Thyroid gland (tissue), 4 donors: Measurements from ENCODE around the gene RELL1. TPM values are rescaled to one million over a fixed set of nuclear protein-coding genes. Genes with fewer than 3 reads are reported as not detected.

Experiments
- DNase-seq, 2 donors: peaks; one replicate each; pipeline ENCODE4 v3.0.0-alpha.2; 2019
- H3K27ac ChIP-seq, 3 donors: fragments of 200-600 bp; sonication (generic); 1 replicate in 2 of 3; 2 replicates in 1 of 3; pipeline ENCODE4 v1.5.1; 2016 to 2019; ENCODE audit warnings: mild to moderate bottlenecking in 1 of 3, moderate library complexity in 1 of 3
- H3K27me3 ChIP-seq: fragments of 200-600 bp; sonication (generic); one replicate; pipeline ENCODE4 v1.5.1; 2019
- H3K36me3 ChIP-seq, 2 donors: fragments of 200-600 bp; sonication (generic); one replicate each; pipeline ENCODE4 v1.5.1; 2016 to 2019
- H3K4me1 ChIP-seq, 2 donors: fragments of 200-600 bp; sonication (generic); one replicate each; pipeline ENCODE4 v1.5.1; 2017 to 2019
- H3K4me3 ChIP-seq, 3 donors: fragments of 200-600 bp; sonication (generic); replicated peaks in 1 of 3; 1 replicate in 2 of 3; 2 replicates in 1 of 3; pipeline ENCODE4 v1.5.1; 2016; ENCODE audit warnings: mild to moderate bottlenecking in 1 of 3
- H3K9me3 ChIP-seq: fragments of 200-600 bp; sonication (generic); one replicate; pipeline ENCODE4 v1.5.1; 2017
- CTCF ChIP-seq, 6 experiments: fragments of 200-600 bp in 3 of 6; fragments of 450-650 bp in 3 of 6; sonication (generic) in 3 of 6; IDR thresholded peaks; one replicate each; pipeline ENCODE4 v1.5.1; 2016 to 2019; ENCODE audit warnings: antibody characterized with exemption in 6 of 6, mild to moderate bottlenecking in 2 of 6, inconsistent platforms in 1 of 6, moderate library complexity in 1 of 6
- POLR2A ChIP-seq, 2 donors: fragments of 450-650 bp; IDR thresholded peaks; one replicate each; pipeline ENCODE4 v1.6.1; 2017; ENCODE audit warnings: antibody characterized with exemption in 2 of 2, mild to moderate bottlenecking in 2 of 2, moderate library complexity in 1 of 2
- WGBS, 2 donors: methylation state at CpG; one replicate each; pipeline ENCODE4 v1.1.5; 2017; 5-methylcytosine and 5-hydroxymethylcytosine counted together
- intact Hi-C: fragments of 100-400 bp; cut with DNase I; formaldehyde crosslinking; loops from one replicate; pipeline ENCODE4 v1.15.1; 2023
- total RNA-seq, 4 donors: library from RNA; depleted of rRNA; stranded (reverse); fragments of >200 nt; gene quantifications; one replicate each; pipeline ENCODE4 v1.2.3, GENCODE V29; 2016

Gene RELL1
- total RNA-seq, 4 donors from 2014 or later: 105 to 123 (median 116) TPM

- no peak for DNase-seq
- no peaks in the 10 kb centered on the region for H3K9me3 ChIP-seq
- TF ChIP-seq CTCF (IDR thresholded peaks at IDR 0.05) (no peak), POLR2A (IDR thresholded peaks at IDR 0.05) (no peak)
- no peaks in the 10 kb centered on the region for H3K36me3 ChIP-seq
- intact Hi-C loops: no loop called here
- H3K27me3 ChIP-seq: no peaks in the 10 kb centered on the region
- no peak overlapping the region for H3K27ac ChIP-seq
- WGBS, 2 donors: 0 to 6% methylated on average over 1 of the region's 1 CpG
- H3K4me1 ChIP-seq: no peaks in the 10 kb centered on the region
- H3K4me3 ChIP-seq: no peak overlapping the region
Observed at GRCh38 chr4:37591349-37591748, 94.8 kb downstream of the RELL1 start.

- WGBS, 2 donors: 82 to 86% methylated on average over 1 to 6 of the region's 6 CpGs
- intact Hi-C loops: no loop called here
- DNase-seq: no peak
- no peak overlapping the region for H3K4me3 ChIP-seq
- no peaks in the 10 kb centered on the region for H3K9me3 ChIP-seq
- H3K36me3 ChIP-seq: no peaks in the 10 kb centered on the region
- no peaks in the 10 kb centered on the region for H3K27me3 ChIP-seq
- H3K4me1 ChIP-seq: no peaks in the 10 kb centered on the region
- no peak for TF ChIP-seq CTCF (IDR thresholded peaks at IDR 0.05)
- no peak for TF ChIP-seq POLR2A (IDR thresholded peaks at IDR 0.05)
- H3K27ac ChIP-seq: no peak overlapping the region
Observed at GRCh38 chr4:37590016-37590415, 96.2 kb downstream of the RELL1 start.

GRCh38 chr4:37588150-37588549, 98.0 kb downstream of the RELL1 start:
- TF ChIP-seq CTCF (IDR thresholded peaks at IDR 0.05) (no peak), POLR2A (IDR thresholded peaks at IDR 0.05) (no peak)
- H3K9me3 ChIP-seq: no peaks in the 10 kb centered on the region
- no peaks in the 10 kb centered on the region for H3K36me3 ChIP-seq
- WGBS, 2 donors: 92 to 94% methylated on average over 9 of the region's 9 CpGs
- intact Hi-C loops: no loop called here
- DNase-seq: no peak
- H3K4me1 ChIP-seq: no peaks in the 10 kb centered on the region
- H3K27me3 ChIP-seq: no peaks in the 10 kb centered on the region
- H3K4me3 ChIP-seq: no peak overlapping the region
- H3K27ac ChIP-seq: no peak overlapping the region

GRCh38 chr4:37586194-37586593, 100.0 kb downstream of the RELL1 start:
- no peak for DNase-seq
- 44 to 46% methylated on average over 6 of the region's 6 CpGs for WGBS, 2 donors
- Histone ChIP-seq H3K9me3 (no peaks in the 10 kb centered on the region), H3K4me1 (no peaks in the 10 kb centered on the region), H3K27ac (no peak overlapping the region), H3K4me3 (no peak overlapping the region), H3K27me3 (no peaks in the 10 kb centered on the region), H3K36me3 (no peaks in the 10 kb centered on the region)
- TF ChIP-seq POLR2A (IDR thresholded peaks at IDR 0.05) (no peak), CTCF (IDR thresholded peaks at IDR 0.05) (no peak)
- intact Hi-C loops: no loop called here

- no peaks in the 10 kb centered on the region for H3K27me3 ChIP-seq
- no peak overlapping the region for H3K4me3 ChIP-seq
- H3K36me3 ChIP-seq: no peaks in the 10 kb centered on the region
- intact Hi-C loops: no loop called here
- WGBS, 2 donors: 82 to 83% methylated on average over 9 of the region's 9 CpGs
- no peak for DNase-seq
- H3K4me1 ChIP-seq: no peaks in the 10 kb centered on the region
- no peak overlapping the region for H3K27ac ChIP-seq
- TF ChIP-seq POLR2A (IDR thresholded peaks at IDR 0.05) (no peak), CTCF (IDR thresholded peaks at IDR 0.05) (no peak)
- H3K9me3 ChIP-seq: no peaks in the 10 kb centered on the region
Observed at GRCh38 chr4:37584493-37585060, 101.6 kb downstream of the RELL1 start.
